Stomach smooth muscle (tissue), 2 donors: ENCODE measurements around the gene MEF2B.
"Not testable (repeated sequence)": the region's sequence is repeated elsewhere in the genome, so short reads cannot be mapped to it uniquely, and the experiment has no call there.

Experiments
- H3K27ac ChIP-seq: one replicate; pipeline ENCODE4 v1.7.0; 2013; ENCODE audit warnings: mild to moderate bottlenecking, low read length, inconsistent platforms
- H3K27me3 ChIP-seq, 2 donors: one replicate each; pipeline ENCODE4 v1.7.0; 2013; ENCODE audit warnings: low read length in 2 of 2; ENCODE audit not compliant: insufficient read depth in 2 of 2, control insufficient read depth in 1 of 2
- H3K36me3 ChIP-seq, 2 donors: one replicate each; pipeline ENCODE4 v1.7.0; 2013; ENCODE audit warnings: low read length in 2 of 2; ENCODE audit not compliant: control insufficient read depth in 2 of 2, insufficient read depth in 2 of 2
- H3K4me1 ChIP-seq: one replicate; pipeline ENCODE4 v1.7.0; 2013; ENCODE audit warnings: low read length; ENCODE audit not compliant: control insufficient read depth, insufficient read depth
- H3K4me3 ChIP-seq, 2 donors: one replicate each; pipeline ENCODE4 v1.7.0; 2013; ENCODE audit warnings: low read length in 2 of 2
- H3K9ac ChIP-seq, 2 donors: one replicate each; pipeline ENCODE4 v1.7.0; 2013; ENCODE audit warnings: low read length in 2 of 2, mild to moderate bottlenecking in 1 of 2
- H3K9me3 ChIP-seq, 2 donors: one replicate each; pipeline ENCODE4 v1.7.0; 2013; ENCODE audit warnings: low read length in 2 of 2; ENCODE audit not compliant: control insufficient read depth in 2 of 2
- donor health status: healthy.
- donor health status: Pancreatic carcinoma.

MEF2B gene

GRCh38 chr19:19107654-19108053 lies 62.4 kb downstream of the MEF2B start:
- peaks cover 8% of the 10 kb centered on the region for H3K4me1 ChIP-seq
- H3K9me3 ChIP-seq, result no peaks in the 10 kb centered on the region
- H3K4me3 ChIP-seq, result no peak overlapping the region
- peaks cover 0 to 2% of the 10 kb centered on the region in 2 donors for H3K36me3 ChIP-seq
- H3K27ac ChIP-seq, result no peak overlapping the region
- H3K9ac ChIP-seq, result no peak overlapping the region
- peaks cover 0 to 6% of the 10 kb centered on the region in 2 donors for H3K27me3 ChIP-seq

GRCh38 chr19:19106938-19107337 lies 63.1 kb downstream of the MEF2B start:
- not testable (repeated sequence) for H3K9me3 ChIP-seq, H3K4me3 ChIP-seq, H3K27me3 ChIP-seq, H3K36me3 ChIP-seq, H3K4me1 ChIP-seq, H3K9ac ChIP-seq, H3K27ac ChIP-seq

- no peak overlapping the region for H3K9ac ChIP-seq
- H3K4me1 ChIP-seq, result peaks cover 8% of the 10 kb centered on the region
- H3K27me3 ChIP-seq, result peaks cover 0 to 6% of the 10 kb centered on the region in 2 donors
- no peak overlapping the region for H3K27ac ChIP-seq
- no peaks in the 10 kb centered on the region for H3K9me3 ChIP-seq
- H3K4me3 ChIP-seq, result peak overlapping the region in 1 of 2 donors; percentile 57
- H3K36me3 ChIP-seq, result peaks cover 0 to 5% of the 10 kb centered on the region in 2 donors
These were observed 64.0 kb downstream of the MEF2B start for GRCh38 chr19:19106056-19106551.

- Histone ChIP-seq H3K27me3 (peaks cover 0 to 1% of the 10 kb centered on the region in 2 donors), H3K9ac (no peak overlapping the region), H3K36me3 (peaks cover 0 to 9% of the 10 kb centered on the region in 2 donors), H3K4me1 (peaks cover 6% of the 10 kb centered on the region), H3K4me3 (peak overlapping the region in 1 of 2 donors; percentile 57), H3K27ac (no peak overlapping the region), H3K9me3 (no peaks in the 10 kb centered on the region)
These were observed 64.6 kb downstream of the MEF2B start for GRCh38 chr19:19105365-19106055.

- Histone ChIP-seq H3K4me1 (peaks cover 2% of the 10 kb centered on the region), H3K27ac (no peak overlapping the region), H3K4me3 (no peak overlapping the region), H3K27me3 (no peaks in the 10 kb centered on the region), H3K9ac (no peak overlapping the region), H3K36me3 (peaks cover 0 to 12% of the 10 kb centered on the region in 2 donors), H3K9me3 (no peaks in the 10 kb centered on the region)
These were observed 66.9 kb downstream of the MEF2B start for GRCh38 chr19:19103167-19103566.

- peaks cover 2 to 10% of the 10 kb centered on the region in 2 donors for H3K36me3 ChIP-seq
- not testable (repeated sequence) for H3K4me3 ChIP-seq, H3K27ac ChIP-seq, H3K9me3 ChIP-seq, H3K27me3 ChIP-seq, H3K9ac ChIP-seq, H3K4me1 ChIP-seq
These were observed 67.5 kb downstream of the MEF2B start for GRCh38 chr19:19102566-19102965.

- Histone ChIP-seq H3K4me1 (peaks cover 2% of the 10 kb centered on the region), H3K27ac (no peak overlapping the region), H3K4me3 (no peak overlapping the region), H3K27me3 (no peaks in the 10 kb centered on the region), H3K9me3 (no peaks in the 10 kb centered on the region), H3K9ac (no peak overlapping the region), H3K36me3 (peaks cover 7 to 13% of the 10 kb centered on the region in 2 donors)
These were observed 68.5 kb downstream of the MEF2B start for GRCh38 chr19:19101540-19101939.

GRCh38 chr19:19098703-19099632 lies 71.1 kb downstream of the MEF2B start:
- no peak overlapping the region for H3K9ac ChIP-seq
- no peak overlapping the region for H3K27ac ChIP-seq
- H3K4me1 ChIP-seq, result no peaks in the 10 kb centered on the region
- H3K27me3 ChIP-seq, result no peaks in the 10 kb centered on the region
- H3K4me3 ChIP-seq, result no peak overlapping the region
- H3K9me3 ChIP-seq, result no peaks in the 10 kb centered on the region
- peaks cover 7 to 13% of the 10 kb centered on the region in 2 donors for H3K36me3 ChIP-seq

- no peak overlapping the region for H3K9ac ChIP-seq
- no peaks in the 10 kb centered on the region for H3K4me1 ChIP-seq
- no peaks in the 10 kb centered on the region for H3K27me3 ChIP-seq
- H3K36me3 ChIP-seq, result peaks cover 7 to 13% of the 10 kb centered on the region in 2 donors
- no peaks in the 10 kb centered on the region for H3K9me3 ChIP-seq
- no peak overlapping the region for H3K27ac ChIP-seq
- no peak overlapping the region for H3K4me3 ChIP-seq
These were observed 71.9 kb downstream of the MEF2B start for GRCh38 chr19:19098084-19098702.
